NCI-H82 treated with DMSO at 0.1 percent for 48 hours (cell line): ENCODE measurements around the gene TRABD2B.

ENCODE experiments used
- DNase-seq: peaks from one replicate; lab custom pipeline; 2025; ENCODE audit not compliant: unreplicated experiment; lab: John Stamatoyannopoulos, UW

The TRABD2B gene

DNA sequence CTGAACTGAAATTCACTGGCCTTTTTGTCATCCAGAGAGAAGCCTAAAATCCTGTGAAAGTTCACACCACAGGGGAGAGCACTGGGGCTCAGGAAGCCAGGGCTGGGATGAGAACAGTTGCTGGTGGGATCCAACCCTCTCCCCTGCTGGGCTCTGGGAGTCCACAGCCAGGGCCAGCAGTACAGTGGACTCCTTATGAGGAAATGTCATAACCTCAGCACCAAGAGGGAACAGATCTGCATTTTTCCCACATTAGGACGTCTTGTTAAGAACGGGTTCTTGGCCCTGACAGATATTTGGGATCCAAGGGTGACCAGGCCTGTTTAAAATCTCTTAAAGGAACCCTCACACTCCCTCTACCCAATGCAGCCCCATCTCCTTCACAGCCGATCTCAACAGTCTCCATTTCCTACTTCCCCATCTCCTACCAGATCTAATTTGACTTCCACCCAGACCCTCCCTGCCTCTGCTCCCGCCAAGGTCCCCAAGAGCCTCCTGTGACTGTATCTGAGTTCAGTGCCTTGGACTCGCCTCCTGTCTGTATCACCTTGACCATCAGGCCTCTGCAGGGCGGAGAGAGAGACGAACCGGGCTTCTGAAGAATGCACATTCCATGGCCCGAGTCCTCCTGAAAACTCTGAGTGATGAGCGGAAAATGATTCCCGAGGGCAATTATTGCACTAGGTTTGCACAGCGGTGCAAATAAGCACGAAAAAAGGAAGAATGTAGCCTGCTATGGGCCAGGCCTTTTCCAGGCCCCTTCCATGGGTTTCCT is 159.9 kb downstream of the TRABD2B start:
- no peak for DNase-seq

DNA sequence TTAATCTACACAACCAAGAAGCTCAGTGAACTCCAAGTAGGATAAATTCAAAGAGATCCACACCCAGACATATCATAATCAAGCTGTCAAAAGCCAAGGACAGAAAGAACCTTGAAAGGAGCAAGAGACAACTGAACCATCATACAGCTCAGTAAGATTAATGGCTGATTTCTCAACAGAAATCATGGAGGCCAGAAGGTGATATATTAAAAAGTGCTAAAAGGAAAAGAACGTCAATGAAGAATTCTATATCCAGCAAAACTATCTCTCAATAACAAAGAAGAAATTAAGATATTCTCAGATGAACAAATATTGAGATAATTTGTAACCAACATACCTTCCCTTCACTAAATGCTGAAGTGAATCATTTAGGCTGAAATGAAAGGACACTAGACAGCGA is 161.8 kb downstream of the TRABD2B start:
- no peak for DNase-seq

DNA sequence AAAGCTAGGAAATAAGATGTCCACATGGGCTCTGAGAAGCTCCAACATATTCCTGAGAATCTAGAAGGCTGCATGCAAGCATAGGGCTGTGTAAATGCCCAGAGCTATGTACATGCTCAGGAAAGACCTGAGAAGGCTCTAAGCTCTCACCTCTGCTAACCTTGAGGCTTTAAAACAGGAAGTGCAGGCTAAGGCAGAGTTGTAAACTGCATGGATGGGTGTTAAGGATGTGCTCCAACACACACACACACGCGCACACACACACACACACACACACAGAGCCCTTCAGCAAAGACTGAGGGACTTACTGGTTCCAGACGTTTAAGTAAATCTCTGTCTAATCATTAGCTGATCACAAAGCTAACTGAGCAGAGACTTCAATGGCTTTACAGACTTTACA is 162.9 kb downstream of the TRABD2B start:
- DNase-seq, result no peak

DNA sequence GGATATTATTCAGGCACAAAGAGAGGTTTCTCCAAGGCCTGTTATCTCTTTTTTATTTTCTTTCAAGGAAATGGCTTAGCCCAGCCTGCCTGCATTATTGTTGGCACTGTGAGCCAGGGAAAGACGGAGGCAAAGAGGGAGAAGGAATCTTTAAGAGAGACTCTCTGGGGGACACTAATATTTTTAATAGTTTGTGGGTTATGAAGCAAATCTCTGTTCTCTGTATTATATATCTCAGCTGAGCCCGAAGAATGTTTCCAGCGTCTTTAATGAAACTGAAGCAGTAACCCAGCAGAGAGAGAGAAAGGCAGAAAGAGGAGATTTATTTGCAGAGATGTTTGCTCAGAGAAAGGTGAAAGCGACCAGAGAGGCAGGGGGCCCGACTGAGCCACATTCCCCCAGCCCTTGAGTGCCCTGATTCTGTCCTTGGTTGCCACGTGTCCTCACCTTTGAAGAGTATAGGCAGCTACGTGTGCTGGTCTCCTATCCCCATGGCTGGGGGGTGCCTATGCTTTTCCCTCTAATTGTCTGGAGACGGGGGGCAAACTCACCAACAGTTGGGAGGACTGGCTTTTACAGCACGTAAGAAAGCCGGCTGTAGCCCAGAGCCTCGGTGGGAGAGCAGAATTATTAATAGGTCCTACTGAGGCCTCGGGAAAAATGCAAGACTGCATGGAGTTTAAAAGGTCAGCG is 166.4 kb downstream of the TRABD2B start:
- DNase-seq, result no peak

DNA sequence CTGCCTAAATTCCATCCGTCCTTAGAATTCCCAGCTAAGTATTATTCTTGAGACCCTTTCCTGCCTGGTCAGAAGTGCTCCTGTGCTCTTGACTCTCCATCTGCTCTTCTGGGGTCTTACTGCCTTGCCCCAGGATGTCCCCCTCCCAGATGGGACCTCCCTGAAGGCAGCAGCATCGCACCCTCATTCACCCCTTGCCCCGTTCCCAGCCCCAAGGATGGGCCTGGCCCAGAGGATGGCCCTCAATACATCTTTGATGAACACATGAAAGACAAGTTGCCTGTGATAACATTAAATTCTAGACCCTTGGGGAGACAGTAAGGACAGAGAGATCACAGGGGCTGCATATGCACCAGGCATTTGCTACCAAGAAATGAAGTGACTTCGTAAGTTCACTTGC is 167.2 kb downstream of the TRABD2B start:
- no peak for DNase-seq

DNA sequence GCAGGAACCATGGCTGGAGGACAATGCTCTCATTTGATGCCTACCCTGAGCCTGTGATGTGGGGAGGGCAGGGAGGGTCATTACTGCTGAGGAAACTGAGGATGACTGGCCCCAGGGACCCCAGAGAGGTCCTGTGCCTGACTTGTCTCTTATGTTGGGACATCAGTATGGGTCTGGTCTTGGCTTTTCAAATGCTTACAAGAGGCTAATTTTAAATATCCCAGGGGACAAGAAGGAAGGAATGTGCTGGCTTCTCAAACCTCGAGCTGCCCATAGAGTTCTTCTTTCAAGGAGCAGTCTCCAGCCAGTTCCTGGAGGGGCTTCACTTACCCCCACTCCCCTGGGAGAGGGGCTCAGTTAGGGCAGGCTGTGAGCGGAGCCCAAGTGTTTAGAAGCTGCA is 168.2 kb downstream of the TRABD2B start:
- no peak for DNase-seq

DNA sequence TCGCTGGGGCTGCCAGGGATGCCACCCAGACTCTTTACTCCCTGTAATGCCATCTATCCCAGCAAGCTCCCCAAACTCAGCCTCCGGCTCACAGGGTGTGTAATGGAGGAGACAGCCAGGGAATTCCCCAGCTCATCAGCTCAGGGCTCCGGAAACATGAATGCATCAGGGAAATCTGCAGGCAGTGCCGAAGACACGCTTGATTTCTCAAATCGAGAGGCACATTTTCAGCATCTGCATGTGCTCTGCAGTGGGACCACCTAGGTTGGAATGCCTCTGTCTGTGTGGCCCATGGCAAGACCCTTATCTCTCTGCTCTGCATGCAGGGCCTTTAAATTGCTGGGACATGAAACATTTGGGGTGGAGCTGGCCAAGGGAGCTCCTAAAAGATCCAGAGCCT is 170.1 kb downstream of the TRABD2B start:
- no peak for DNase-seq

DNA sequence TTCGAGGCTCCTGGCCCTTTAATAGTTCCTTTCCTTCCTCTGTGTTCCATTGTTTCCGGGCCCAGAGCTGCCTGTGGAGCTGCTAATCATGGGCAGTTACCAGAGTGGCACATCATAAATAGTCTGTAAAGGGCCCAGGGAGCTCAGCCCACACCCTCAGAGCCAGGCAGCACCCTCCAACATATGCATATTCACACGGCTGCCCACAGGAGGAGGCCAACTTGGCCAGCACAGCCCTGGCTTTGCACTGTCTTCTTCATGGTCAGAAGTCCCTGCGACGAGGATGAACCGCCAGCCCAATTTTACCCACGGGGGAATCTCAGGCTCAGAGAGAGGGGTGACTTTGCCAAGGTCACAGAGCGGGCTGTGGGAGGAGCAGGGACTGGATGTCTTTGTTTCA is 172.5 kb downstream of the TRABD2B start:
- no peak for DNase-seq

DNA sequence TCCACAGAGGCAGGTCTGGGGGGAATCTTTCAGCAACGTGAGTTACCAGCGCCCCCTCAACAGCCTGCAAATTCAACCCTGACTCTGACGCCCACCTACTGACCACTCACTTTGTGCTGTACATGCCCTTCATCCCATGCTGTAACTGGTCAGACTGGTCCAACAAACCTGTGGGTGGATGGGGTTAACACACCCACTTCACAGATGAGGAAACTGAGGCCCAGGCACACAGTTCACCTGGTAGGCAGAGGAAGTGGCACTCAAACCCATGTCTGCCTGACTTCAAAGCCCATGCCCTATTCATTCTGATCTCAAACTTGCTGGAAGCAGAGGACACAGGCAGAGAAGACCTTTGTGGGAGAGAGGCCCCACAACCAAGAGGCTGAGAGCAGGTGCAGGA is 172.9 kb downstream of the TRABD2B start:
- no peak for DNase-seq

DNA sequence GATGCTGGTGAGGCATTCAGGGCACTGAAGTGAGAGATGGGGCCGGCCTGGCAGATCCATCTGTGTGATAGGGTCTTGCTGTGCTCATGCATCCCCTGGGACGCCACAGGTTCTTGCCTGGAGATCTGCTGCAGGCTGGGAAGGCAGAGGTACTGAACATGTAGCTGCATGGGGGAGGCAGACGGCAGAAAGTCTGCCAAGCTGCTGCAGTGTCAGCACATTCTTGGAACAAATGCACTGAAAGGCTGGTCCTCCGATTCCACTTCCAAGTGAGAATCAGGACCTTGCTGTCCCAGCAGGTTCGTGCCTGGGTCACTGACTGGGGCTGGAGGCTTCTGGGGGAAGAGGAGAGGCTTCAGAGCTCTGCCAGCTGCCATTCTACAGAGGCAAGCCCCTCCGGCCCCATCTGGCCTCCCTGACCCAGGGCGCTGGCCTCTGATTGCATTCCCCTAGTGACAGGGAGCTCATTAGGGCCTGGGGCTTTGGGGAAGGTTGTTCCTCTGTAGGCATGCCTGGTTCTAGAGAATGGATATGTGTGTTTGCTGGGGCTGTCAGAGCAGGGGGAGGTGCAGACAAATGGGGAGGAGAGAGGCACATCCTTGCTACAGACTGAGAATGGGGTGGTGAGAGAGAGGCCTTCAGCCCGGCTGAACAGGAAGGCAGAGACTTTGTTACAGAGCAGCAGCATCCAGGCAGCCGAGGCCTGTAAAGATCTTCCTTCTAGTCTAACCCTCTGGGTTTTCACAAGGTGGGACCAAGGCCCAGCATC is 174.0 kb downstream of the TRABD2B start:
- DNase-seq, result no peak

DNA sequence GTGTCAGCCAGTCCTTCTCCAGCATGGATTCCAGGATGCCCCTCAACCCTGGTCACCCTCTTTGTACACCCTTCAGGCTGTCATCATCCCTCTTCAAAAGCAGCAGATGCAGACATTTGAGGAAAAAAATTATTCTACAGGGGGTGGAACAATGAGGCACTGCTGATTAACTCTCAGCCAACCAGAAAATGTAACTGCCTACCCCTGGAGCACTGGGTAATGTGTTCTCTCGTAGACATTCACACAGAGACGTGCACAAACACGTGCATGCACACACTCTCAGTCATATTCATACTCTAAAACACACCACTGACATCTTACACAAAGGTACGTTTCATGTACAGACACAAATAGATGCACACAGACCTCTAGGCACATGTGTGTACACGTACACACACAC is 175.4 kb downstream of the TRABD2B start:
- no peak for DNase-seq

DNA sequence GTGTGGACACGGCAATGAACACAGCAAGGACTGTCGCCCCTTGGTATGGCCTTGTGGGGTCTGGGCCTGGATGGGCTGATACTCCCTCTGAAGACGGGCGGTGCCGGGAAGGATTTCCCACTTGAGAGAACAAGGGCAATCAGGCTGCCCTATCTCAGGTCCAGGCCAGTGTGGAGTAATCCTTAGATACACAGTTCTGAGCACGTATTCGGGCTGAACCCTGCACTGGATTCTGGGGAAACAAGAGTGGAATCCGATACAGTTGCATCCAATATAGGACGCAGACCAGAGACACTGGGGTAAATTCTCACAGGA is 177.7 kb downstream of the TRABD2B start:
- no peak for DNase-seq

DNA sequence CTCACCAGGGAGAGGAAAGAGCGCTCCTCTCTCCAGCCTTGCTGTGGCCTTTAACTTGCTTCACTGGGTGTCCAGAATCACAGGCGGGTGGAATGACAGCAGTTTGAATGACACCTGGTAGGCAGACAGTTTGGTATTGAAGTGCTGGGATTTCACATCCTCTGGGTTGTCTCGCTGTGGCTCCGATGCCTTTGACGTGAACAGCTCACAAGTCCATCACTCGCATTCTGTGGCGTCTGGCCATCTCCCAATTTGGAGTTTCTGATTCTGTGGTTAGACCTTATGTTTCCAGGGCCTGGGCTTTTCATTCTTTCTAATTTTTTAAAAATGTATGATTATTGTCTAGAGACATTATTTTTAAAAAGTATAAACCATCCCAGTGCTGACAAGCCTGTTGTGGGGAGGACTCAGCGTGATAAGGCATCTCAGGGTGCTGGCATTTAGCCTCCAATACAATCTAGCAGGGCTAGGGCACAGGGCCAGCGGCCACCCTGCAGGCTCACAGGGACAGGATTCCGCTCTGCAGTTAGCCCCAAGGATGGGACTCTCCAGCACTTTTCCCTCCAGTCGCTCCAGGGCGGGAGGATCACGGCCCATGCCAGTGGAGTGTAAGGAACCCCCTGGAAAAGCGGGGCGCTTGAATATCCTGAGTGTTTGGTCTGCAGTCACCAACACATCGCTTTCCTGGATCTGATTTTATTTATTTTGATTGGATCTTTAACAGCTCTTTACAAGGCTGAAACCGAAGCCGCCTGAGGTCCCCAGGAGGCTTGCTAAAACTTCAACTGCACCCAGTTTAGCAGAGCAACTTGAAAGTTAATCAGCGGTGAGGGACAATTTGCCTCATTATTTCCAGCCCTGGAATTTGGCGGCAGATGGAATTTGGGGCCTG is 178.3 kb downstream of the TRABD2B start:
- DNase-seq, result no peak

DNA sequence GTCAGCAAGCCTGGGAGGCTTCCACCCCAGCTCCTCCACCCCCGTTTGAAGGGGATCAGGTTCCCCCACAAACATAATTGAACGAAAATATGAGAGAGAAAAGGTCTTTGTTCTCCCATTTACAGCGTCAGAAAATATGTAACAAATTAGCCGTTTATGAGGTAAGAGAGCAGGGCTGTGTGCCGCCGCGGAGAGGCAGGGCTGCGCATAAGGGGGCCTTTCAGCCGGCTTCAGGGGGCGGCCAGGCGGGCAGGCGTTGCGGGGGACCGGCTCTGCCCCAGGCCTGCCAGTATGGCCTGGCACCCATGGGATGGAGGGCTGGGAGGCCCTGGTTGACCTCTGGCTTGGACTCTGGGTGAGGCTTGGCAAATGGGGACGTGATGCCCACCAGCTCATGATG is 179.3 kb downstream of the TRABD2B start:
- DNase-seq, result no peak

DNA sequence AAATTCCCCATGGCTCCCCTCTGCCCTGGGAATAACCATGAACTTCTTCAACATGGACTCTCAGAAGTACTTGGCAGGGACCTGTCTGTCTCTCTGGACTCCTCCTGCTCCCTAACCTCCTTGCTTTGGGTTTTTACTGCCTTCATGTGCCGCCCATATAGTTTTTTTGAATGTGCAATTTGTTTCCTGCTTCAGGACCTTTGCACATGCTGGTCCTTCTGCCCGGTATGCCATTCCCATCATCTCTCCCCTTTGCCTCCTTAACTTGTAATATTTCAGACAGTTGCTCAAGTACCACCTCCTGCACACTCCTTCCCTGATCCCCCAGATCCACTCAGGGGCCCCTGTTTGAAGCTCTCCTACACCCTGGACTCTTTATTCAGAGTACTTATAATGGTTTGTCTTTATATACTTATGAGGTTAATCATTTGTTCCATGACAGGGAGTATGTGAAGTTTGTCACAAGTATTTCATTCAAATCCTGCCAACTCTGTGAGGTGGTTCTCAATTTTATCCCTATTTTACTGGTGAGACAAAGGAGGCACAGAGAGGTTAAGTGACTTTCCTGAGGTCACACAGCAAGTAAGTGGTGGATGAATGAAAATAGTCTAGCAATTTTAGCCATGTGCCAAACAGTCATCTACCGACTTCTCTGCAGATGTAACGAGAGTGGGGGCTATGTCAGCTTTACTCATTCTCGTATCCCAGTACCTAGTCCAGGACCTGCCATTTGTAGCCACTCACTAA is 180.7 kb downstream of the TRABD2B start:
- DNase-seq, result no peak

DNA sequence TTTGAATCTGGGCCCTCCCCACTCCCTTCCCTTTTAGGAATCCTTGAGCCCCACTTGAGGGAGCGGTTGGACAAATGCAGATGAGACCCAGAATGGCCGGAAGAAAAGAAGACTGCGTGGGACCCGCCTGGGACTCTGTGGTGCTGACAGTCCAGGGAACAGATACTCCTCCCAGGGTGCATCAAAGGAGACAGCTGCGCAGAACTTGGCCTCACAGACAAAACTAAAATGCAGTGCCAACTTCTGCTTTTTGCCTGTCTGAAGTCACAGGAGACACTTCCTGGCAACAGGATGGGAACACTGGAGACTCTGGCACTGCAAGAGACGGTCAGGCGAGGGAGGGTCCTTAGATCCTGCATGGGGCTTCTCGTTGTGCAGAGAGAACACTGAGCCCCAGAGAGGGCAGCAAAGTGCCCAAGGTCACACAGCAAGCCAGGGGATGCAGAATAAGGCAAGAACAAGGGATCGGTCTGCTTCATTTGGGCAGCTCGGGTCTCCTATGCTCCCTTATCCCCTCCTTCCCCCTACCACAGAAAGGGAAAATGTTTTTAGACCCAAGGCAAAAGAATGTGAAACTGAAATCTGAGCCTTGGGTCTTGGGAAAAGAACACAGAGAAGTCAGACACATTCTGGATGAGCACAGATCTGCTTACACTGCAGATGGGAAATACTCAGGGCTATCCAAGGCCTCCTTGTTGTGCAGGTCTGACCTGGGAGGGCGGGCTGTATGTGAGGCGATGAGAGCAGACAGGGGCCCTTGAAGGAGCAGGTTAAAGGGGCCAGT is 182.4 kb downstream of the TRABD2B start:
- DNase-seq, result no peak

DNA sequence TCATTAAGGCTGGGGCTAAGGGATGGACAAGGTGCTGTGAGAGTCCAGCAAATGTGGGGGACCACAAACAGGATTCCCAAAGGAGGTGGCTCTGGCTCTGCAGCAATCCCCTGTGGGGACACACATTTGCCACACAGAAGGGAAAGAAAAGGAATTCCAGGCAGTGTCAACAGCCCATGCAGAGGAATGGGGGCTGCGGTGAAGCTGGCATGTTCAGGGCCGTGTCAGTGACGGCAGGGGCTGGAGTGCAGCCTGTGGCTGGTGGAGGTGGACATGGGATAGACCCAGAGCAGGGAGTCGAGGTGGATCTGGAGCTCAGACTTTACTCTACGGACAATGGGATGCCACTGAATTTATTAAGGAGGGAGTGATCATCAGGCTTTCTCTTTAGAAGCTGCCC is 183.2 kb downstream of the TRABD2B start:
- no peak for DNase-seq

DNA sequence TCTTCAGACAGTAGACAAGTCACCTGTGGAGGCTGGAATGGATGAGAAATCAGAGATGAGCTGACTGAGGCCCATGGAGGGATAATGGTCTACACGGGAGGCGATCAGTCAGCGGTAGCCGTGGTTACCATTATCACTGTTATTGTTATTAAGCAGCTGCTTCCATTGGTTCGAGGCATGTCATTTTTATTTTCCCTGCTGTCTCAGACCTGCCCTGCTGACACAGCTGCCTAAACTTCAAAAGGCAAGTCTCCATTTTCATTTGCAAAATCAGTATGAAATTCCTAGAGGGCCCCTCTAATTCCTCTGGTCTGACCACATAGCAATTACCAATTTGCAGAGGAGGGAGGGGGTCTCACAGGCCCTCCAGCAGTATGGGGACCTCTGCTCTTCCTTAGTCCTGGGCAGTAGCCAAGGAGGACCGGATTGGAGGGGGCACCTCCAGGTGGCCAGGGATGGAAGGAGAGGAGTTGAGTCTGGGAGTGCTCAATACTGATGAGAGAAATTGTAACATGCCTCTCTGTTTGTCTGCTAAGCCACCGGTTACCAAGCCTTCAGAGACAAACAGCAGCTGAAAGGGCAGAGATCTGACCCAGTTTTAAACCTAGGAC is 184.2 kb downstream of the TRABD2B start:
- DNase-seq, result no peak

DNA sequence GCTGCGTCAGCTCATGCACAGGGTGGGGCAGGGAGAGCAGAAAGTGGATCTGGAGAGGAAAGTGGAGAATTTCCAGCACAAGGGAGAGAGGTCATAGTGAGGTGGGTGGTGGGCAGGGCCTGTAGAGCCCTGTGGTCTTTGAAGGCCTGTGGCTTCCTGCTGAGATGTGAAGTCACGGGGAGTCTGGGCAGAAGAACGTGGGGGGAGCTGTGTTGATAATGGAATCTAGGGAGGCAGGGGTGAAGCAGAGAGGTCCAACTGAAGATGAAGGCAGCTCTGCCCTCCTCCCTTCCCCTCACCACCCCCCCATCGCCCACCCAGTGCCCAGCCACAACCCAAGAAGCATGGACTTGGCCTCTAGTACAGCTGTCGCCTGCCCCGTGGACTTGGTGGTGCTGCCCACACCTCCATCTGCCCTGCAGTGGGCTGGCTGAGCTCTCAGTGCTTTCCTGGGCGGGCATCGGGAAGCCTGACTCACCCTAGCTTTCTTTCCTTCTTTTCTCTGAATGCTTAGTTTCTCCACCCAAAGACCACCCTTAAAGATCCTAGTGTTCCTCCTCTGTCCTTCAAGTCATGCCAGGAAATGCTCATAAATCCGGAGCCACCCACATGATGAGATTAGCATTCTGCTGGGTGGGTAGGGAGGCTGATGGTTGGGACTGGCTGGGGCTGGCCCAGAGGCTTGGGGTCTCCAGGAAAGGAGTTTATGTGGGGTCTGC is 186.1 kb downstream of the TRABD2B start:
- no peak for DNase-seq
